ENCODE data around the gene SAP30BP. TPM values are rescaled to one million over a fixed set of nuclear protein-coding genes. Genes with fewer than 3 reads are reported as not detected.
A peak's percentile ranks its signal among the peaks of the same experiment; 100 is the strongest.

SAP30BP gene
- total and polyA plus RNA-seq, 2 of the 13 experiments (the other 11 are each of a cell fraction or from before 2014, with no cell fraction given) = 67.7 to 99.4 TPM

DNA sequence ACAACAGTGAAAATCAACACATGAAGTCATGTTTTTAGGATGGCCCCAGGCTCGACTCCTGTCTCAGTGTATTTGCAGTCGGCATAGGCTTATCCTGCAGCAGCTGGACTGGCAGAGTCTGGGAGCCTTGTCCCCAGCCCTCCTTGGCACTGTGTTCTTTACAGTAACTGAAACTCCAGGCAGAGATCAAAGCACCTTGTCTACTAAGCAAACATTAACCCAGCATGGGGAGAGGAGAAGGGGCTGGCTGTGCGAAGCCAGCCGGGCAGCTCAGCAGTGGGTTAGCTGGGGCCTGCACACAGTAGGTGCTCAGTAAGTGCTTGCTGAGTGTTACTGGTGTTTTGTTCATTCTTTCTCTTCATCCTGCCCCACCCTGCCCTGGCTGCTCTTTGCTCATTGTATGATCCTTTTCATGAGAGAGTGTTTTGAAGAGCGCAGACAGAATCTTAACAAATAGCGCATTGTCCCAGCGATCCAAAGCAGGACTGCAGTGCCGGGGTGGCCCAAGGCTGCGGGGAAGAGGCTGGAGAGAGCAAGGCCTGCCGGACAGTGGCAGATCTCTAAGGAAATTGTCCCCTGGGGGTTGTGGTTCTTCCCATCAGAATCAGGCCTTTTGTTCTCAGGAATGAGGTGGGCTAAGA is 30.6 kb downstream of the SAP30BP start (continued):
- TF ChIP-seq ZNF318 (CRISPR knock-in tag; IDR thresholded peaks at IDR 0.05) (no peak), ETS1 (CRISPR knock-in tag; IDR thresholded peaks at IDR 0.05) (no peak), FOSL2 (CRISPR knock-in tag; IDR thresholded peaks at IDR 0.05) (no peak; the same call in none of the 2 replicates), NFRKB (IDR thresholded peaks at IDR 0.05) (no peak), ESRRA (CRISPR knock-in tag; IDR thresholded peaks at IDR 0.05; ENCODE audit: low read depth) (no peak), KMT2B (CRISPR knock-in tag; IDR thresholded peaks at IDR 0.05) (no peak), ZNF749 (CRISPR knock-in tag; IDR thresholded peaks at IDR 0.05; ENCODE audit: borderline replicate concordance) (no peak), HNF4A (CRISPR knock-in tag; IDR thresholded peaks at IDR 0.05) (no peak), SAFB2 (CRISPR knock-in tag; IDR thresholded peaks at IDR 0.05; ENCODE audit: borderline replicate concordance, low read depth) (no peak), RBFOX2 (IDR thresholded peaks at IDR 0.05; ENCODE audit: low read depth, low read length) (no peak), PRMT3 (CRISPR knock-in tag; IDR thresholded peaks at IDR 0.05; ENCODE audit: borderline replicate concordance, low read depth) (no peak), ATF7 (IDR thresholded peaks at IDR 0.05) (no peak), ATF7 (CRISPR knock-in tag; IDR thresholded peaks at IDR 0.05) (no peak), HNRNPUL1 (IDR thresholded peaks at IDR 0.05; ENCODE audit: low read depth, low read length) (no peak), HOXA9 (CRISPR knock-in tag; IDR thresholded peaks at IDR 0.05; ENCODE audit: borderline replicate concordance) (no peak), KAT8 (CRISPR knock-in tag; IDR thresholded peaks at IDR 0.05) (peak; percentile 51; the same call in 1 of the 2 replicates), ZNF20 (CRISPR knock-in tag; IDR thresholded peaks at IDR 0.05) (no peak)
- TF ChIP-seq, protein P1, sequence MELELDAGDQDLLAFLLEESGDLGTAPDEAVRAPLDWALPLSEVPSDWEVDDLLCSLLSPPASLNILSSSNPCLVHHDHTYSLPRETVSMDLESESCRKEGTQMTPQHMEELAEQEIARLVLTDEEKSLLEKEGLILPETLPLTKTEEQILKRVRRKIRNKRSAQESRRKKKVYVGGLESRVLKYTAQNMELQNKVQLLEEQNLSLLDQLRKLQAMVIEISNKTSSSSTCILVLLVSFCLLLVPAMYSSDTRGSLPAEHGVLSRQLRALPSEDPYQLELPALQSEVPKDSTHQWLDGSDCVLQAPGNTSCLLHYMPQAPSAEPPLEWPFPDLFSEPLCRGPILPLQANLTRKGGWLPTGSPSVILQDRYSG (CRISPR knock-in tag; IDR thresholded peaks at IDR 0.05) = no peak
- TF ChIP-seq, protein P2, sequence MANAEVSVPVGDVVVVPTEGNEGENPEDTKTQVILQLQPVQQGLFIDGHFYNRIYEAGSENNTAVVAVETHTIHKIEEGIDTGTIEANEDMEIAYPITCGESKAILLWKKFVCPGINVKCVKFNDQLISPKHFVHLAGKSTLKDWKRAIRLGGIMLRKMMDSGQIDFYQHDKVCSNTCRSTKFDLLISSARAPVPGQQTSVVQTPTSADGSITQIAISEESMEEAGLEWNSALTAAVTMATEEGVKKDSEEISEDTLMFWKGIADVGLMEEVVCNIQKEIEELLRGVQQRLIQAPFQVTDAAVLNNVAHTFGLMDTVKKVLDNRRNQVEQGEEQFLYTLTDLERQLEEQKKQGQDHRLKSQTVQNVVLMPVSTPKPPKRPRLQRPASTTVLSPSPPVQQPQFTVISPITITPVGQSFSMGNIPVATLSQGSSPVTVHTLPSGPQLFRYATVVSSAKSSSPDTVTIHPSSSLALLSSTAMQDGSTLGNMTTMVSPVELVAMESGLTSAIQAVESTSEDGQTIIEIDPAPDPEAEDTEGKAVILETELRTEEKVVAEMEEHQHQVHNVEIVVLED (CRISPR knock-in tag; IDR thresholded peaks at IDR 0.05; ENCODE audit: borderline replicate concordance) = no peak; the same call in 1 of the 2 replicates
